Chondrocyte (in vitro differentiated cells): ENCODE data around the gene PTPRN2. TPM values are rescaled to one million over a fixed set of nuclear protein-coding genes. Genes with fewer than 3 reads are reported as not detected.

Source experiments
- DNase-seq: peaks from one replicate; pipeline ENCODE4 v3.0.0; 2021; ENCODE audit warnings: mixed read lengths, low spot score
- H3K27ac Mint-ChIP-seq: one replicate; pipeline ENCODE4 v1.8.0; 2021; ENCODE audit warnings: mild to moderate bottlenecking, moderate library complexity, mixed read lengths; ENCODE audit not compliant: unreplicated experiment
- H3K27me3 Mint-ChIP-seq: 2 replicates; pipeline ENCODE4 v1.8.0; 2021; ENCODE audit warnings: low read depth, mixed read lengths
- H3K36me3 Mint-ChIP-seq: 2 replicates; pipeline ENCODE4 v1.8.0; 2021; ENCODE audit warnings: low read depth, mixed read lengths
- H3K4me1 Mint-ChIP-seq: 2 replicates; pipeline ENCODE4 v1.8.0; 2021; ENCODE audit warnings: low read depth, mild to moderate bottlenecking, mixed read lengths
- H3K4me3 Mint-ChIP-seq: one replicate; pipeline ENCODE4 v1.8.0; 2021; ENCODE audit warnings: mild to moderate bottlenecking, moderate library complexity, mixed read lengths; ENCODE audit not compliant: unreplicated experiment
- H3K9me3 Mint-ChIP-seq: 2 replicates; pipeline ENCODE4 v1.8.0; 2021; ENCODE audit warnings: low read depth, mixed read lengths
- CTCF ChIP-seq: fragments of 200-600 bp; sonication (generic); IDR thresholded peaks from 2 replicates; pipeline ENCODE4 v1.5.0; 2021; ENCODE audit warnings: antibody characterized with exemption, mild to moderate bottlenecking, moderate library complexity
- total RNA-seq: library from RNA; stranded (reverse); gene quantifications from 3 replicates; pipeline ENCODE4 v1.2.1, GENCODE V29; 2021

The PTPRN2 gene
- total RNA-seq, 1 donor from 2014 or later, result 0.30 TPM

- no peaks in the 10 kb centered on the region for H3K36me3 Mint-ChIP-seq
- H3K4me1 Mint-ChIP-seq, result no peaks in the 10 kb centered on the region
- H3K27ac Mint-ChIP-seq, result no peak overlapping the region
- no peak for TF ChIP-seq CTCF
- peaks cover 21% of the 10 kb centered on the region for H3K27me3 Mint-ChIP-seq
- no peaks in the 10 kb centered on the region for H3K9me3 Mint-ChIP-seq
- no peak for DNase-seq
- no peak overlapping the region for H3K4me3 Mint-ChIP-seq
Observed at GRCh38 chr7:157538735-157539134, 1048.9 kb downstream of the PTPRN2 start.

- peak; percentile 43 for DNase-seq
- Mint-ChIP-seq H3K9me3 (peaks cover under 1% of the 10 kb centered on the region), H3K27me3 (peaks cover 21% of the 10 kb centered on the region), H3K4me1 (no peaks in the 10 kb centered on the region), H3K27ac (no peak overlapping the region), H3K36me3 (no peaks in the 10 kb centered on the region), H3K4me3 (no peak overlapping the region)
- no peak for TF ChIP-seq CTCF
Observed at GRCh38 chr7:157538321-157538720, 1049.3 kb downstream of the PTPRN2 start.

- Mint-ChIP-seq H3K36me3 (peaks cover 5% of the 10 kb centered on the region), H3K4me1 (no peaks in the 10 kb centered on the region), H3K9me3 (peaks cover 13% of the 10 kb centered on the region)
Observed at GRCh38 chr7:157537056-157537455, 1050.6 kb downstream of the PTPRN2 start.

GRCh38 chr7:157532068-157532467 is 1055.6 kb downstream of the PTPRN2 start:
- no peaks in the 10 kb centered on the region for H3K27me3 Mint-ChIP-seq
- peaks cover 8% of the 10 kb centered on the region for H3K36me3 Mint-ChIP-seq
- H3K4me1 Mint-ChIP-seq, result no peaks in the 10 kb centered on the region

More at GRCh38 chr7:157537056-157537455, 1050.6 kb downstream of the PTPRN2 start:
- TF ChIP-seq CTCF, result no peak
- Mint-ChIP-seq H3K27ac (no peak overlapping the region), H3K4me3 (no peak overlapping the region), H3K27me3 (peaks cover 15% of the 10 kb centered on the region)
- DNase-seq, result no peak

GRCh38 chr7:157529768-157530560 is 1057.7 kb downstream of the PTPRN2 start:
- H3K27me3 Mint-ChIP-seq, result peaks cover 14% of the 10 kb centered on the region
- no peak overlapping the region for H3K27ac Mint-ChIP-seq
- peaks cover 8% of the 10 kb centered on the region for H3K36me3 Mint-ChIP-seq
- peaks cover 20% of the 10 kb centered on the region for H3K9me3 Mint-ChIP-seq
- no peaks in the 10 kb centered on the region for H3K4me1 Mint-ChIP-seq
- no peak overlapping the region for H3K4me3 Mint-ChIP-seq
- no peak for DNase-seq
- no peak for TF ChIP-seq CTCF

More at GRCh38 chr7:157532068-157532467, 1055.6 kb downstream of the PTPRN2 start:
- Mint-ChIP-seq H3K9me3 (peaks cover 20% of the 10 kb centered on the region), H3K27ac (no peak overlapping the region), H3K4me3 (no peak overlapping the region)
- DNase-seq, result no peak
- TF ChIP-seq CTCF, result no peak
